SU-DHL-6 (cell line): ENCODE data around the gene MEIOC.

Source experiments
- H2AFZ ChIP-seq: fragments of 200-600 bp; sonication (generic); 2 replicates; pipeline ENCODE4 v1.6.1; 2014; ENCODE audit warnings: low read depth, mild to moderate bottlenecking, moderate library complexity, mixed read lengths, antibody characterized with exemption, low read length; ENCODE audit not compliant: severe bottlenecking
- H3F3A ChIP-seq: fragments of 200-600 bp; shearing (Covaris generic); 2 replicates; pipeline ENCODE4 v1.6.0; 2016; ENCODE audit warnings: antibody characterized with exemption, mild to moderate bottlenecking; ENCODE audit not compliant: insufficient read depth
- H3K27ac ChIP-seq: fragments of 200-600 bp; sonication (generic); 2 replicates; pipeline ENCODE4 v1.5.1; 2016; ENCODE audit warnings: low read depth, mild to moderate bottlenecking, low read length, moderate library complexity, mixed read lengths
- H3K27me3 ChIP-seq: fragments of 200-600 bp; sonication (generic), shearing (Covaris generic); 2 replicates; pipeline ENCODE4 v1.6.0; 2014; ENCODE audit warnings: mild to moderate bottlenecking, low read length
- H3K36me3 ChIP-seq: fragments of 200-600 bp; sonication (generic); 2 replicates; pipeline ENCODE4 v1.6.1; 2014; ENCODE audit warnings: mild to moderate bottlenecking, low read length, mixed read lengths
- H3K4me2 ChIP-seq: fragments of 300-600, 200-600 bp; shearing (Covaris generic), sonication (generic); 2 replicates; pipeline ENCODE4 v1.6.0; 2014; ENCODE audit warnings: low read length, low read depth, mild to moderate bottlenecking; ENCODE audit not compliant: poor library complexity, severe bottlenecking
- H3K4me3 ChIP-seq: fragments of 200-600 bp; sonication (generic); 2 replicates; pipeline ENCODE4 v1.5.1; 2014; ENCODE audit warnings: antibody characterized with exemption, low read length, mild to moderate bottlenecking, mixed read lengths; ENCODE audit not compliant: insufficient read depth, poor library complexity, severe bottlenecking
- H3K79me2 ChIP-seq: fragments of 200-600 bp; sonication (generic); 2 replicates; pipeline ENCODE4 v1.6.1; 2014; ENCODE audit warnings: mild to moderate bottlenecking, low read length, moderate library complexity; ENCODE audit not compliant: insufficient read depth
- H3K9ac ChIP-seq: fragments of 200-600 bp; sonication (generic); 2 replicates; pipeline ENCODE4 v1.7.0; 2014; ENCODE audit warnings: mild to moderate bottlenecking, low read length
- H3K9me2 ChIP-seq: fragments of 200-600 bp; sonication (generic); replicated peaks from 2 replicates; pipeline ENCODE4 v1.6.1; 2014; ENCODE audit warnings: low read length; ENCODE audit not compliant: insufficient read depth
- H3K9me3 ChIP-seq: fragments of 200-600 bp; sonication (generic); 2 replicates; pipeline ENCODE4 v1.6.1; 2014; ENCODE audit warnings: low read length, mixed read lengths; ENCODE audit not compliant: insufficient read depth
- H4K20me1 ChIP-seq: fragments of 200-600 bp; sonication (generic); 2 replicates; pipeline ENCODE4 v1.6.1; 2014; ENCODE audit warnings: low read depth, mild to moderate bottlenecking, antibody characterized with exemption, low read length, moderate library complexity, mixed read lengths
- EZH2phosphoT487 ChIP-seq: fragments of 200-600 bp; sonication (generic), shearing (Covaris generic); conservative IDR thresholded peaks from 2 replicates; pipeline ENCODE4 v1.6.1; 2018; ENCODE audit warnings: mild to moderate bottlenecking, antibody characterized with exemption, low read length, moderate library complexity, mixed read lengths
- TF ChIP-seq, protein P1 (sequence below): fragments of 200-600 bp; sonication (generic); IDR thresholded peaks from one replicate; pipeline ENCODE4 v1.5.1; 2017; ENCODE audit warnings: antibody characterized with exemption, mild to moderate bottlenecking, low read length, moderate library complexity; ENCODE audit not compliant: insufficient read depth, poor library complexity, severe bottlenecking

The MEIOC gene

DNA sequence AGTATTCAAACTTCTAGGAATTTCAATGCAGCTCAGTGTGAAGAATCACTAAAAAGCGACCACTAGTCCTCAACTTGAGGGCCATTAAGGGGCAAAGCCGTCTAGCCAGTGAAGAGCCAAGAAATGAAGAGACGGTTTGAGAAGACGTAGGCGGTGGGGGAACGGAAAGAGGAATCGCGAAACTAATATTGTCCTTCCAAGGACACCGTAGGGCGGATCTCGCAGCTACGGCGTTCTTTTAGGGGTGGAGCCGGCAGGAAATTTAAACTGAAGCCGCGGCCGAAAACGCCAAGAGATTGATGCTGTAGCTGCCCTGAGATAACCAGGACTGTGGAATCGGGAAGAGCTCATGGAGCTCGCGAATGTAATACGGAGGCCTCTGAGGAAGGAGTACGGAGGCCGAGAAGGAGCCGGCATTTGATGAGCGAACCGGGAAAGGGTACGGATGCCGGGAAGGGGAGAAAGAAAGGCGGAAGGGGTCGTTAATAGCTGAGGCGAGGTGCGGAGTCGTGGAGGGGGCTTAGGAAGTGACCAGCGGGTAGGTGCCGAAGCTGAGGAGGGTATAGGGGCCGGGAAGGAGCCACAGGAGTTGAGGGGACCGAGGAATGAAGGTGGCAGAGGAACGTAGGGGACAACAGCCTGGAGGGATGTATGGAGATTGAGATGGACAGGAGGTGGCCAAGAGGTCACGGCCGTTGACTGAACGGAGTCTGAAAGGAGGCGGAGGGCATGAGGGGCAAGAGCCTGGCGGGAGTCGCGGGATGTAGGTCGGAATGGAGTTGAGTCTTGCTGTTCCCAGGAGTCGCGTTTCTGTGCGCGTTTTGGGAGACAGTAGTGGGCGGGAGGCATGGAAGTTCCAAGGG lies 52.4 kb downstream of the MEIOC start, which contains the start of gene DBF4B:
TSS of gene DBF4B (plus strand) at position 265 of the 863 bp plus-strand sequence. CDS start at position 421, 156 bp downstream.
- TF ChIP-seq EZH2phosphoT487, result no peak
- TF ChIP-seq, protein P1, sequence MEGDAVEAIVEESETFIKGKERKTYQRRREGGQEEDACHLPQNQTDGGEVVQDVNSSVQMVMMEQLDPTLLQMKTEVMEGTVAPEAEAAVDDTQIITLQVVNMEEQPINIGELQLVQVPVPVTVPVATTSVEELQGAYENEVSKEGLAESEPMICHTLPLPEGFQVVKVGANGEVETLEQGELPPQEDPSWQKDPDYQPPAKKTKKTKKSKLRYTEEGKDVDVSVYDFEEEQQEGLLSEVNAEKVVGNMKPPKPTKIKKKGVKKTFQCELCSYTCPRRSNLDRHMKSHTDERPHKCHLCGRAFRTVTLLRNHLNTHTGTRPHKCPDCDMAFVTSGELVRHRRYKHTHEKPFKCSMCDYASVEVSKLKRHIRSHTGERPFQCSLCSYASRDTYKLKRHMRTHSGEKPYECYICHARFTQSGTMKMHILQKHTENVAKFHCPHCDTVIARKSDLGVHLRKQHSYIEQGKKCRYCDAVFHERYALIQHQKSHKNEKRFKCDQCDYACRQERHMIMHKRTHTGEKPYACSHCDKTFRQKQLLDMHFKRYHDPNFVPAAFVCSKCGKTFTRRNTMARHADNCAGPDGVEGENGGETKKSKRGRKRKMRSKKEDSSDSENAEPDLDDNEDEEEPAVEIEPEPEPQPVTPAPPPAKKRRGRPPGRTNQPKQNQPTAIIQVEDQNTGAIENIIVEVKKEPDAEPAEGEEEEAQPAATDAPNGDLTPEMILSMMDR, result no peak
- 0 out of 2 replicates have a peak, but pooled peaks cover 8% of the 10 kb centered on the region for H3F3A ChIP-seq

DNA sequence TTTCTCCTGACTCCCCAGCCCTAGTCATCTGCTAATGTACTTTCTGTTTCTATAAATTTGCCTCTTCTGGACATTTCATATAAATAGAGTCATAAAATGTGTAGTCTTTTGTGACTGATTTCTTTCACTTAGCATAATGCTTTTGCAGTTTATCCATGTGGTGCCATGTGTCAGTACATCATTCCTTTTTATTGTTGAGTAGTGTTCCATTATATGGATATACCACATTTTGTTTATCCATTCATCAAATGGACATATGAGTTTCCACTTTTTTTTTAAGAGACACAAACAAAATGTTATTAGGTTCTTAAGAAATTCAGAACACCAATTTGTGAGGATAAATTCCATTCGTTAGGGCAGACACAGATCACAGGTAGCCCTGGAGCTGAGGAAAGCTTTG lies 63.2 kb downstream of the MEIOC start:
- H2AFZ ChIP-seq, result no peak overlapping the region
- H4K20me1 ChIP-seq, result no peaks in the 10 kb centered on the region
- no peak overlapping the region for H3K4me3 ChIP-seq
- no peak overlapping the region for H3K4me2 ChIP-seq
- no peaks in the 10 kb centered on the region for H3K27me3 ChIP-seq
- no peak overlapping the region for H3K27ac ChIP-seq
- no peaks in the 10 kb centered on the region for H3K79me2 ChIP-seq
- TF ChIP-seq EZH2phosphoT487, result no peak
- no peak overlapping the region for H3K9ac ChIP-seq
- no peaks in the 10 kb centered on the region for H3K9me3 ChIP-seq
- no peaks in the 10 kb centered on the region for H3F3A ChIP-seq
- no peaks in the 10 kb centered on the region for H3K9me2 ChIP-seq
- H3K36me3 ChIP-seq, result no peaks in the 10 kb centered on the region

More for the DNA sequence above, 52.4 kb downstream of the MEIOC start, which contains the start of gene DBF4B:
- H4K20me1 ChIP-seq, result no peaks in the 10 kb centered on the region
- H3K4me3 ChIP-seq, result peak within 1 kb of the TSS; percentile 80
- peak within 1 kb of the TSS; percentile 82 for H3K9ac ChIP-seq
- H3K27me3 ChIP-seq, result no peaks in the 10 kb centered on the region
- H3K9me2 ChIP-seq, result no peaks in the 10 kb centered on the region
- H3K4me2 ChIP-seq, result peak within 1 kb of the TSS; percentile 72
- no peaks in the 10 kb centered on the region for H3K36me3 ChIP-seq
- no peaks in the 10 kb centered on the region for H3K9me3 ChIP-seq
- H3K27ac ChIP-seq, result peak within 1 kb of the TSS; percentile 25
- peaks cover 21% of the 10 kb centered on the region for H3K79me2 ChIP-seq
- peak within 1 kb of the TSS; percentile 87 for H2AFZ ChIP-seq

DNA sequence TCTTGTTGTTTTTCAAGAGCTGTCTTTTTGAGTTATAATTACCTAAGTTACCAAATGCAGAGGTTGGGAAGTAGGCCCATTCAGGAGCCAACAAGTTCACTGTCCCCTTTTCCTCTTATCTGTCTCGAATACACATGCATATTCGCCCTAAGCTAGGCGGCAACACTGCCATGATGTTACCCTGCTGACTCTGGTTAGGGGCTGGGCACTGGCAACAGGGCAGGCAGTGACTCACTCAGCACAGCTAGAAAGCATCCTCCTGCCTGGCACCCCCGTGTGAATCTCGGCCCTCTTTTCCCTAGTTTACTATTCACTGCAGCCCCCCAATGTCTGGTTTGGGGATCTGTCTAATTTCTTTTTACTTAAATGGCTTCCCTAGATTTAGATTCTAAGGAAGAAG lies 66.0 kb downstream of the MEIOC start:
- TF ChIP-seq EZH2phosphoT487, result no peak
- TF ChIP-seq, protein P1, result no peak

More for the DNA sequence above, 66.0 kb downstream of the MEIOC start:
- H3K27me3 ChIP-seq, result no peaks in the 10 kb centered on the region
- H2AFZ ChIP-seq, result no peak overlapping the region
- H3K4me3 ChIP-seq, result no peak overlapping the region
- H3K9me2 ChIP-seq, result no peaks in the 10 kb centered on the region
- H3F3A ChIP-seq, result no peaks in the 10 kb centered on the region
- no peak overlapping the region for H3K9ac ChIP-seq
- H3K36me3 ChIP-seq, result no peaks in the 10 kb centered on the region
- H4K20me1 ChIP-seq, result no peaks in the 10 kb centered on the region
- no peak overlapping the region for H3K27ac ChIP-seq
- no peaks in the 10 kb centered on the region for H3K9me3 ChIP-seq
- H3K79me2 ChIP-seq, result no peaks in the 10 kb centered on the region
- no peak overlapping the region for H3K4me2 ChIP-seq
